Measurements from ENCODE around the gene OPCML. TPM values are rescaled to one million over a fixed set of nuclear protein-coding genes. Genes with fewer than 3 reads are reported as not detected.

OPCML gene
- total RNA-seq, 2 experiments from 2014 or later: not detected

- Mint-ChIP-seq H3K27me3 (ENCODE audit: low read depth) (peaks cover 13% of the 10 kb centered on the region), H3K9me3 (ENCODE audit: insufficient read depth) (no peaks in the 10 kb centered on the region), H3K4me1 (ENCODE audit: low read depth) (peaks cover 28% of the 10 kb centered on the region), H3K36me3 (ENCODE audit: low read depth) (no peaks in the 10 kb centered on the region), H3K27ac (no peak overlapping the region), H3K4me3 (no peak overlapping the region)
- CTCF ChIA-PET: no interaction called here
- ATAC-seq (no peak), DNase-seq (no peak)
- POLR2A ChIA-PET: no interaction called here
Observed at GRCh38 chr11:132716037-132716436, 816.3 kb downstream of the OPCML start.

GRCh38 chr11:132714859-132715440 lies 817.4 kb downstream of the OPCML start:
- no peak for ATAC-seq
- ChIA-PET POLR2A (no interaction called here), CTCF (no interaction called here)
- Mint-ChIP-seq H3K4me3 (no peak overlapping the region), H3K36me3 (ENCODE audit: low read depth) (no peaks in the 10 kb centered on the region), H3K27me3 (ENCODE audit: low read depth) (peaks cover 15% of the 10 kb centered on the region), H3K27ac (no peak overlapping the region), H3K4me1 (ENCODE audit: low read depth) (peaks cover 24% of the 10 kb centered on the region), H3K9me3 (ENCODE audit: insufficient read depth) (no peaks in the 10 kb centered on the region)
- DNase-seq: no peak

- no peak for ATAC-seq
- H3K36me3 Mint-ChIP-seq (ENCODE audit: low read depth): no peaks in the 10 kb centered on the region
- H3K27ac Mint-ChIP-seq: no peak overlapping the region
- POLR2A ChIA-PET: no interaction called here
- no peak for DNase-seq
- no peaks in the 10 kb centered on the region for H3K4me1 Mint-ChIP-seq (ENCODE audit: low read depth)
- no peaks in the 10 kb centered on the region for H3K9me3 Mint-ChIP-seq (ENCODE audit: insufficient read depth)
- CTCF ChIA-PET: no interaction called here
- no peak overlapping the region for H3K4me3 Mint-ChIP-seq
- peaks cover 13% of the 10 kb centered on the region for H3K27me3 Mint-ChIP-seq (ENCODE audit: low read depth)
Observed at GRCh38 chr11:132712466-132712865, 819.8 kb downstream of the OPCML start.

- POLR2A ChIA-PET: no interaction called here
- peaks cover 4% of the 10 kb centered on the region for H3K27me3 Mint-ChIP-seq (ENCODE audit: low read depth)
- H3K4me1 Mint-ChIP-seq (ENCODE audit: low read depth): no peaks in the 10 kb centered on the region
- no peak overlapping the region for H3K4me3 Mint-ChIP-seq
- H3K9me3 Mint-ChIP-seq (ENCODE audit: insufficient read depth): no peaks in the 10 kb centered on the region
- CTCF ChIA-PET: no interaction called here
- no peak overlapping the region for H3K27ac Mint-ChIP-seq
- DNase-seq (no peak), ATAC-seq (no peak)
- H3K36me3 Mint-ChIP-seq (ENCODE audit: low read depth): no peaks in the 10 kb centered on the region
Observed at GRCh38 chr11:132704781-132705375, 827.4 kb downstream of the OPCML start.

- CTCF ChIA-PET: interaction anchor here (0.5 kb wide), 1 partner anchor 248 kb away, joined by 3 read pairs; no protein-coding TSS in a partner anchor
- Mint-ChIP-seq H3K27ac (no peak overlapping the region), H3K9me3 (ENCODE audit: insufficient read depth) (no peaks in the 10 kb centered on the region), H3K36me3 (ENCODE audit: low read depth) (no peaks in the 10 kb centered on the region), H3K4me3 (no peak overlapping the region), H3K4me1 (ENCODE audit: low read depth) (no peaks in the 10 kb centered on the region), H3K27me3 (ENCODE audit: low read depth) (peaks cover 8% of the 10 kb centered on the region)
- POLR2A ChIA-PET: no interaction called here
- DNase-seq (no peak), ATAC-seq (no peak)
Observed at GRCh38 chr11:132692891-132693290, 839.4 kb downstream of the OPCML start.

- no peak for ATAC-seq
- Mint-ChIP-seq H3K4me1 (ENCODE audit: low read depth) (no peaks in the 10 kb centered on the region), H3K36me3 (ENCODE audit: low read depth) (no peaks in the 10 kb centered on the region), H3K9me3 (ENCODE audit: insufficient read depth) (no peaks in the 10 kb centered on the region), H3K27ac (no peak overlapping the region), H3K4me3 (no peak overlapping the region), H3K27me3 (ENCODE audit: low read depth) (peaks cover 11% of the 10 kb centered on the region)
- DNase-seq: no peak
- POLR2A ChIA-PET: no interaction called here
- CTCF ChIA-PET: no interaction called here
Observed at GRCh38 chr11:132691848-132692550, 840.3 kb downstream of the OPCML start.

- Mint-ChIP-seq H3K9me3 (ENCODE audit: insufficient read depth) (no peaks in the 10 kb centered on the region), H3K4me3 (no peak overlapping the region), H3K27me3 (ENCODE audit: low read depth) (peaks cover 13% of the 10 kb centered on the region), H3K27ac (no peak overlapping the region), H3K4me1 (ENCODE audit: low read depth) (peaks cover 16% of the 10 kb centered on the region), H3K36me3 (ENCODE audit: low read depth) (no peaks in the 10 kb centered on the region)
- ChIA-PET CTCF (no interaction called here), POLR2A (no interaction called here)
- ATAC-seq (no peak), DNase-seq (no peak)
Observed at GRCh38 chr11:132686886-132687285, 845.4 kb downstream of the OPCML start.

GRCh38 chr11:132685174-132685611 lies 847.1 kb downstream of the OPCML start:
- Mint-ChIP-seq H3K27ac (no peak overlapping the region), H3K27me3 (ENCODE audit: low read depth) (peaks cover 13% of the 10 kb centered on the region), H3K36me3 (ENCODE audit: low read depth) (no peaks in the 10 kb centered on the region), H3K4me1 (ENCODE audit: low read depth) (peaks cover 16% of the 10 kb centered on the region), H3K9me3 (ENCODE audit: insufficient read depth) (no peaks in the 10 kb centered on the region), H3K4me3 (no peak overlapping the region)
- ATAC-seq: no peak
- POLR2A ChIA-PET: no interaction called here
- peak; percentile 40 for DNase-seq
- CTCF ChIA-PET: no interaction called here

GRCh38 chr11:132683602-132684001 lies 848.7 kb downstream of the OPCML start:
- ChIA-PET CTCF (no interaction called here), POLR2A (no interaction called here)
- Mint-ChIP-seq H3K4me3 (no peak overlapping the region), H3K36me3 (ENCODE audit: low read depth) (no peaks in the 10 kb centered on the region), H3K27ac (no peak overlapping the region), H3K9me3 (ENCODE audit: insufficient read depth) (no peaks in the 10 kb centered on the region), H3K4me1 (ENCODE audit: low read depth) (peaks cover 16% of the 10 kb centered on the region), H3K27me3 (ENCODE audit: low read depth) (peaks cover 12% of the 10 kb centered on the region)
- no peak for ATAC-seq
- no peak for DNase-seq

- Mint-ChIP-seq H3K27ac (no peak overlapping the region), H3K4me3 (no peak overlapping the region), H3K4me1 (ENCODE audit: low read depth) (peaks cover 16% of the 10 kb centered on the region), H3K9me3 (ENCODE audit: insufficient read depth) (no peaks in the 10 kb centered on the region), H3K27me3 (ENCODE audit: low read depth) (peaks cover 8% of the 10 kb centered on the region), H3K36me3 (ENCODE audit: low read depth) (no peaks in the 10 kb centered on the region)
- ATAC-seq (no peak), DNase-seq (no peak)
- POLR2A ChIA-PET: no interaction called here
- CTCF ChIA-PET: no interaction called here
Observed at GRCh38 chr11:132681971-132682370, 850.3 kb downstream of the OPCML start.

GRCh38 chr11:132680584-132680983 lies 851.7 kb downstream of the OPCML start:
- no peak overlapping the region for H3K4me3 Mint-ChIP-seq
- no peak for ATAC-seq
- H3K4me1 Mint-ChIP-seq (ENCODE audit: low read depth): peaks cover 6% of the 10 kb centered on the region
- POLR2A ChIA-PET: no interaction called here
- CTCF ChIA-PET: no interaction called here
- no peak overlapping the region for H3K27ac Mint-ChIP-seq
- peaks cover 3% of the 10 kb centered on the region for H3K27me3 Mint-ChIP-seq (ENCODE audit: low read depth)
- H3K36me3 Mint-ChIP-seq (ENCODE audit: low read depth): no peaks in the 10 kb centered on the region
- DNase-seq: no peak
- no peaks in the 10 kb centered on the region for H3K9me3 Mint-ChIP-seq (ENCODE audit: insufficient read depth)

GRCh38 chr11:132674151-132674550 lies 858.1 kb downstream of the OPCML start:
- Mint-ChIP-seq H3K27me3 (ENCODE audit: low read depth) (peaks cover 4% of the 10 kb centered on the region), H3K4me3 (no peak overlapping the region), H3K36me3 (ENCODE audit: low read depth) (no peaks in the 10 kb centered on the region), H3K27ac (no peak overlapping the region), H3K4me1 (ENCODE audit: low read depth) (no peaks in the 10 kb centered on the region), H3K9me3 (ENCODE audit: insufficient read depth) (no peaks in the 10 kb centered on the region)
- no peak for DNase-seq
- CTCF ChIA-PET: no interaction called here
- no peak for ATAC-seq
- POLR2A ChIA-PET: no interaction called here

All from activated CD8-positive, alpha-beta T cell treated with anti-CD3 and anti-CD28 coated beads, Interleukin-2, amount 10 ng/mL, durations not matched to agents 7 days and 5 days (primary cell).